HL-60 (cell line): Measurements from ENCODE around the gene SUPT7L.

Experiments used
- CTCF ChIP-seq: IDR thresholded peaks from one replicate; pipeline ENCODE4 v1.5.1; 2011; ENCODE audit warnings: low read length, control low read depth, inconsistent platforms; ENCODE audit not compliant: insufficient read depth
- TF ChIP-seq, protein P1 (sequence below): IDR thresholded peaks from 2 replicates; pipeline ENCODE4 v1.6.1; 2012; ENCODE audit warnings: low read depth; ENCODE audit not compliant: insufficient replicate concordance

GRCh38 chr2:27708666-27709065, 45.3 kb upstream of the SUPT7L start:
- no peak for TF ChIP-seq CTCF
- TF ChIP-seq, protein P1, sequence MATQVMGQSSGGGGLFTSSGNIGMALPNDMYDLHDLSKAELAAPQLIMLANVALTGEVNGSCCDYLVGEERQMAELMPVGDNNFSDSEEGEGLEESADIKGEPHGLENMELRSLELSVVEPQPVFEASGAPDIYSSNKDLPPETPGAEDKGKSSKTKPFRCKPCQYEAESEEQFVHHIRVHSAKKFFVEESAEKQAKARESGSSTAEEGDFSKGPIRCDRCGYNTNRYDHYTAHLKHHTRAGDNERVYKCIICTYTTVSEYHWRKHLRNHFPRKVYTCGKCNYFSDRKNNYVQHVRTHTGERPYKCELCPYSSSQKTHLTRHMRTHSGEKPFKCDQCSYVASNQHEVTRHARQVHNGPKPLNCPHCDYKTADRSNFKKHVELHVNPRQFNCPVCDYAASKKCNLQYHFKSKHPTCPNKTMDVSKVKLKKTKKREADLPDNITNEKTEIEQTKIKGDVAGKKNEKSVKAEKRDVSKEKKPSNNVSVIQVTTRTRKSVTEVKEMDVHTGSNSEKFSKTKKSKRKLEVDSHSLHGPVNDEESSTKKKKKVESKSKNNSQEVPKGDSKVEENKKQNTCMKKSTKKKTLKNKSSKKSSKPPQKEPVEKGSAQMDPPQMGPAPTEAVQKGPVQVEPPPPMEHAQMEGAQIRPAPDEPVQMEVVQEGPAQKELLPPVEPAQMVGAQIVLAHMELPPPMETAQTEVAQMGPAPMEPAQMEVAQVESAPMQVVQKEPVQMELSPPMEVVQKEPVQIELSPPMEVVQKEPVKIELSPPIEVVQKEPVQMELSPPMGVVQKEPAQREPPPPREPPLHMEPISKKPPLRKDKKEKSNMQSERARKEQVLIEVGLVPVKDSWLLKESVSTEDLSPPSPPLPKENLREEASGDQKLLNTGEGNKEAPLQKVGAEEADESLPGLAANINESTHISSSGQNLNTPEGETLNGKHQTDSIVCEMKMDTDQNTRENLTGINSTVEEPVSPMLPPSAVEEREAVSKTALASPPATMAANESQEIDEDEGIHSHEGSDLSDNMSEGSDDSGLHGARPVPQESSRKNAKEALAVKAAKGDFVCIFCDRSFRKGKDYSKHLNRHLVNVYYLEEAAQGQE, result no peak
